Ovary (tissue), 3 donors: ENCODE measurements around the gene BRINP1.

Experiments used
- CTCF ChIP-seq, 3 donors: fragments of 450-650 bp in 2 of 3; fragments of 200-600 bp in 1 of 3; IDR thresholded peaks; one replicate each; pipeline versions ENCODE4 v1.5.1 to v1.8.0; 2016 to 2022; ENCODE audit warnings: antibody characterized with exemption in 3 of 3, mild to moderate bottlenecking in 1 of 3
- POLR2A ChIP-seq: fragments of 450-650 bp; IDR thresholded peaks from one replicate; pipeline ENCODE4 v1.6.1; 2017; ENCODE audit warnings: antibody characterized with exemption, mild to moderate bottlenecking, moderate library complexity
- donor health status: DM: no; HTN: no; CAD: no.

- TF ChIP-seq CTCF (IDR thresholded peaks at IDR 0.05) (no peak), POLR2A (no peak)
Observed at GRCh38 chr9:119391878-119392277, 22.6 kb upstream of the BRINP1 start.
